Neural cell (in vitro differentiated cells): ENCODE results near the gene CHMP4B. TPM values are rescaled to one million over a fixed set of nuclear protein-coding genes. Genes with fewer than 3 reads are reported as not detected.

Experiments
- H2AFZ ChIP-seq: fragments of 200-600, 300-800 bp; sonication (generic), shearing (Covaris generic); 2 replicates; pipeline ENCODE4 v1.6.0; 2014; ENCODE audit warnings: low read depth, mild to moderate bottlenecking, antibody characterized with exemption, low read length, moderate library complexity
- H3F3A ChIP-seq: fragments of 200-600 bp; shearing (Covaris generic); 2 replicates; pipeline ENCODE4 v1.6.1; 2016; ENCODE audit warnings: mild to moderate bottlenecking, moderate library complexity, mixed read lengths, antibody characterized with exemption, low read length; ENCODE audit not compliant: insufficient read depth, poor library complexity, severe bottlenecking
- H3K27ac ChIP-seq: fragments of 200-600, 300-800 bp; sonication (generic), shearing (Covaris generic); 2 replicates; pipeline ENCODE4 v1.5.1; 2014; ENCODE audit warnings: mild to moderate bottlenecking, low read length, moderate library complexity
- H3K27me3 ChIP-seq: fragments of 300-800, 200-600 bp; sonication (generic), shearing (Covaris generic); 2 replicates; pipeline ENCODE4 v1.6.0; 2014; ENCODE audit warnings: mild to moderate bottlenecking, low read depth, low read length, moderate library complexity; ENCODE audit not compliant: insufficient read depth
- H3K36me3 ChIP-seq: fragments of 300-800, 200-600 bp; sonication (generic), shearing (Covaris generic); 2 replicates; pipeline ENCODE4 v1.5.1; 2014; ENCODE audit warnings: mild to moderate bottlenecking, antibody characterized with exemption, low read length, moderate library complexity; ENCODE audit not compliant: insufficient read depth
- H3K4me2 ChIP-seq: fragments of 300-800, 200-600 bp; sonication (generic), shearing (Covaris generic); 2 replicates; pipeline ENCODE4 v1.6.0; 2014; ENCODE audit warnings: mild to moderate bottlenecking, low read length
- H3K4me3 ChIP-seq: fragments of 300-800, 200-600 bp; sonication (generic), shearing (Covaris generic); 2 replicates; pipeline ENCODE4 v1.5.1; 2014; ENCODE audit warnings: mild to moderate bottlenecking, low read length, moderate library complexity
- H3K79me2 ChIP-seq: fragments of 200-600 bp; shearing (Covaris generic); replicated peaks from 2 replicates; pipeline ENCODE4 v1.6.0; 2014; ENCODE audit warnings: mild to moderate bottlenecking, low read length, moderate library complexity; ENCODE audit not compliant: insufficient read depth
- H3K9ac ChIP-seq: fragments of 300-800, 200-600 bp; sonication (generic), shearing (Covaris generic); 2 replicates; pipeline ENCODE4 v1.6.1; 2016; ENCODE audit warnings: mild to moderate bottlenecking, low read length, mixed read lengths
- H3K9me2 ChIP-seq: fragments of 200-600 bp; shearing (Covaris generic); 2 replicates; pipeline ENCODE4 v1.6.1; 2016; ENCODE audit warnings: mild to moderate bottlenecking, low read length, mixed read lengths; ENCODE audit not compliant: insufficient read depth
- H3K9me3 ChIP-seq: fragments of 200-600, 300-800 bp; sonication (generic), shearing (Covaris generic); 2 replicates; pipeline ENCODE4 v1.6.1; 2016; ENCODE audit warnings: mild to moderate bottlenecking, mixed run types, low read length, moderate library complexity, mixed read lengths
- H4K20me1 ChIP-seq: fragments of 200-600 bp; shearing (Covaris generic); 2 replicates; pipeline ENCODE4 v1.6.1; 2016; ENCODE audit warnings: mild to moderate bottlenecking, mixed run types; ENCODE audit not compliant: insufficient read depth
- CTCF ChIP-seq: fragments of 450-650 bp; IDR thresholded peaks from 2 replicates; pipeline ENCODE4 v1.5.1; 2014; ENCODE audit warnings: antibody characterized with exemption, mild to moderate bottlenecking, moderate library complexity; ENCODE audit not compliant: poor library complexity, severe bottlenecking
- EP300 ChIP-seq: fragments of 450-650 bp; conservative IDR thresholded peaks from 2 replicates; pipeline ENCODE4 v1.6.1; 2014; ENCODE audit warnings: antibody characterized with exemption, mild to moderate bottlenecking, moderate library complexity; ENCODE audit not compliant: poor library complexity, severe bottlenecking
- EZH2 ChIP-seq: fragments of 200-600, 300-800 bp; shearing (Covaris generic), sonication (generic); IDR thresholded peaks from 2 replicates; pipeline ENCODE4 v1.6.1; 2014; ENCODE audit warnings: antibody characterized with exemption, low read length, borderline replicate concordance, mild to moderate bottlenecking; ENCODE audit not compliant: insufficient read depth, poor library complexity, severe bottlenecking
- MXI1 ChIP-seq: fragments of 450-650 bp; conservative IDR thresholded peaks from 2 replicates; pipeline ENCODE4 v1.6.1; 2014; ENCODE audit warnings: antibody characterized with exemption, mild to moderate bottlenecking; ENCODE audit not compliant: poor library complexity, severe bottlenecking
- POLR2AphosphoS5 ChIP-seq: IDR thresholded peaks from 2 replicates; pipeline ENCODE4 v1.6.1; 2012
- RAD21 ChIP-seq: fragments of 450-650 bp; conservative IDR thresholded peaks from 2 replicates; pipeline ENCODE4 v1.6.1; 2014; ENCODE audit warnings: antibody characterized with exemption, mild to moderate bottlenecking, moderate library complexity
- SMC3 ChIP-seq: fragments of 450-650 bp; conservative IDR thresholded peaks from 2 replicates; pipeline ENCODE4 v1.6.1; 2014; ENCODE audit warnings: antibody characterized with exemption, mild to moderate bottlenecking, moderate library complexity; ENCODE audit not compliant: poor library complexity
- TAF1 ChIP-seq: IDR thresholded peaks from 2 replicates; pipeline ENCODE4 v1.6.1; 2012; ENCODE audit warnings: low read depth
- polyA plus RNA-seq: library from polyadenylated mRNA; depleted of rRNA; stranded (reverse); fragments of >200 nt; gene quantifications from 2 replicates; pipeline ENCODE4 v1.2.3, GENCODE V29; 2014
- TF ChIP-seq, protein P1 (sequence below): IDR thresholded peaks from 2 replicates; pipeline ENCODE4 v1.6.1; 2012; ENCODE audit warnings: borderline replicate concordance

The CHMP4B gene
- polyA plus RNA-seq, 1 donor from 2014 or later: 83.8 TPM

- no peak for TF ChIP-seq SMC3
- no peak for TF ChIP-seq RAD21
- TF ChIP-seq, protein P1, sequence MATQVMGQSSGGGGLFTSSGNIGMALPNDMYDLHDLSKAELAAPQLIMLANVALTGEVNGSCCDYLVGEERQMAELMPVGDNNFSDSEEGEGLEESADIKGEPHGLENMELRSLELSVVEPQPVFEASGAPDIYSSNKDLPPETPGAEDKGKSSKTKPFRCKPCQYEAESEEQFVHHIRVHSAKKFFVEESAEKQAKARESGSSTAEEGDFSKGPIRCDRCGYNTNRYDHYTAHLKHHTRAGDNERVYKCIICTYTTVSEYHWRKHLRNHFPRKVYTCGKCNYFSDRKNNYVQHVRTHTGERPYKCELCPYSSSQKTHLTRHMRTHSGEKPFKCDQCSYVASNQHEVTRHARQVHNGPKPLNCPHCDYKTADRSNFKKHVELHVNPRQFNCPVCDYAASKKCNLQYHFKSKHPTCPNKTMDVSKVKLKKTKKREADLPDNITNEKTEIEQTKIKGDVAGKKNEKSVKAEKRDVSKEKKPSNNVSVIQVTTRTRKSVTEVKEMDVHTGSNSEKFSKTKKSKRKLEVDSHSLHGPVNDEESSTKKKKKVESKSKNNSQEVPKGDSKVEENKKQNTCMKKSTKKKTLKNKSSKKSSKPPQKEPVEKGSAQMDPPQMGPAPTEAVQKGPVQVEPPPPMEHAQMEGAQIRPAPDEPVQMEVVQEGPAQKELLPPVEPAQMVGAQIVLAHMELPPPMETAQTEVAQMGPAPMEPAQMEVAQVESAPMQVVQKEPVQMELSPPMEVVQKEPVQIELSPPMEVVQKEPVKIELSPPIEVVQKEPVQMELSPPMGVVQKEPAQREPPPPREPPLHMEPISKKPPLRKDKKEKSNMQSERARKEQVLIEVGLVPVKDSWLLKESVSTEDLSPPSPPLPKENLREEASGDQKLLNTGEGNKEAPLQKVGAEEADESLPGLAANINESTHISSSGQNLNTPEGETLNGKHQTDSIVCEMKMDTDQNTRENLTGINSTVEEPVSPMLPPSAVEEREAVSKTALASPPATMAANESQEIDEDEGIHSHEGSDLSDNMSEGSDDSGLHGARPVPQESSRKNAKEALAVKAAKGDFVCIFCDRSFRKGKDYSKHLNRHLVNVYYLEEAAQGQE: no peak
- no peaks in the 10 kb centered on the region for H3K9me3 ChIP-seq
- no peak overlapping the region for H3K27ac ChIP-seq
- no peak overlapping the region for H3K4me3 ChIP-seq
- H4K20me1 ChIP-seq: no peaks in the 10 kb centered on the region
- no peaks in the 10 kb centered on the region for H3F3A ChIP-seq
- H3K36me3 ChIP-seq: no peaks in the 10 kb centered on the region
- H3K79me2 ChIP-seq: no peaks in the 10 kb centered on the region
- no peak overlapping the region for H3K4me2 ChIP-seq
- no peaks in the 10 kb centered on the region for H3K27me3 ChIP-seq
- no peak overlapping the region for H2AFZ ChIP-seq
- H3K9ac ChIP-seq: no peak overlapping the region
- no peaks in the 10 kb centered on the region for H3K9me2 ChIP-seq
These were observed 30.0 kb upstream of the CHMP4B start for GRCh38 chr20:33781133-33781532.

GRCh38 chr20:33781945-33782344 lies 29.2 kb upstream of the CHMP4B start:
- H3K79me2 ChIP-seq: no peaks in the 10 kb centered on the region
- TF ChIP-seq, protein P1: no peak
- TF ChIP-seq POLR2AphosphoS5 (no peak), EP300 (no peak), EZH2 (no peak), TAF1 (no peak), RAD21 (no peak), SMC3 (no peak), MXI1 (no peak), CTCF (no peak)
- H3K27ac ChIP-seq: no peak overlapping the region
- H3K9ac ChIP-seq: no peak overlapping the region
- H3K9me2 ChIP-seq: no peaks in the 10 kb centered on the region
- H4K20me1 ChIP-seq: no peaks in the 10 kb centered on the region
- no peaks in the 10 kb centered on the region for H3F3A ChIP-seq
- no peaks in the 10 kb centered on the region for H3K9me3 ChIP-seq
- no peak overlapping the region for H3K4me3 ChIP-seq
- H3K4me2 ChIP-seq: no peak overlapping the region
- no peak overlapping the region for H2AFZ ChIP-seq
- no peaks in the 10 kb centered on the region for H3K27me3 ChIP-seq
- no peaks in the 10 kb centered on the region for H3K36me3 ChIP-seq
